Measurements from ENCODE around the gene PAAF1.
A peak's percentile ranks its signal among the peaks of the same experiment; 100 is the strongest.

The PAAF1 gene

DNA sequence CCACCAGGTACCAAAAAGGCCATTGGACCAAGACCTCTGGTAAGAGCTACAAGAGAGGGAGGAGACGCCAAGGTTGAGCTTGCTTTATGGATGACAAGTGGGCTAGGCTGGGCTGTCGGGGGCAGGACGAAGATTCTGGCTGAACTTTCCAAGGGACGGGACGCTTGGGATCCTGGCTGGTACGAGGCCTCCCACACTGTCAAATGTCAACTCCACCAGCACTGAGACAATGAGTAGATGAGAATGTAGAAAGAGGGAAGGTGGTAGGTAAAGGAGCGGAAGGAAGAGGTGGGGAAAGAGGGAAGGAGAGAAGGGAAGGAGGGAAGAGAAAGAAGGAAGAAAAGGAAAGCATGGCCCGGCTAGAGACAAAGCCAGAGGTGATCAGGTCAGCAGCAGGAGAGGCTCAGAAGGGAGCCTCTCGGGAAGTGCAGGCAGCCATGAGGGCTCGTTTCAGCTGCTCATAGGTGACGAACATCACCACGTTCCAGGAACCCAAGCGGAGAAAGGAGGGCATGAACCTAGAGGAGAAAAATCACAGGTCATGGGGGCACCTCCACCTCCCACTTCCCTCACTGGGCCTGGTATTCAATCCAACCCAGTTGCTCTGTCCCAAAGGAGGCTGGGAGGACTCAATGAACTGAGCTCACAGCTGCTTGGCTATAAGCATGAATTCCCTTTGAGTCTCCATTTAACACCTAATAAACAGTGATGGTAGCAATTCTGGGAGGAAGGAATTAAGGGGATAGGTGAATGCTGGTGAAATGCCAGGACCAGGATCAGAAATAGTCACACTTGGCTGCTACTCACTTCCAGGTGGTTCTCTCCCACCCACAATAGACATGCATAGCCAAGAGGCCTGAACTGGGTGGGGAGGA lies 98.0 kb downstream of the PAAF1 start:
- no peak for DNase-seq

- no peak for DNase-seq
Measured at GRCh38 chr11:73975479-73975757, 98.6 kb downstream of the PAAF1 start.

- no peak for DNase-seq
Measured at GRCh38 chr11:73976451-73977151, 99.8 kb downstream of the PAAF1 start.

- DNase-seq = no peak
Measured at GRCh38 chr11:73977856-73978519, 101.2 kb downstream of the PAAF1 start.

DNA sequence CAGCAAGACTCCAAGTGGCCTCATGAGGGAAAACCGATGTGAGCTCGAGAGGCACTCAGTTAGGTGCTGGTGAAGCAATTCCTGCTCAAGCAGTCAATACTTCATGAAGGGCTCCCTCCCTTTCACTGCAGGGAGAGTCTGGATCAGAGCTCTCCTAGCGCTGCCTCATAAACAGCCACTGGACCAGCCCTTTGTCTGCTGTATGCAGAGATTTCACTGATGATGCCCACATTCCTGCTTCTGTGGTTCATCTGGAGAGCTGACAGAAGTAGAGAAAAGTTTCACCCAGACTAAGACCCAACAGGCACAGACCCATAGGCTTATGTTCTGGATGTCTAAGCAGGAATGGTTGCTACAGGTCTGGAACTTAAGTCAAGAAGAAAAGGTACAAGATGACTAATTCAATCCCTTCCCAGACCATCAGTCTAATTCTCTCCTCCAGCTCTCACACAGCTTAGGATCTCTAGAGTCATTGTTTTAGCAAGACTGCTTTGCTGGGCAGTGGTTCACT lies 101.8 kb downstream of the PAAF1 start:
- DNase-seq = no peak

DNA sequence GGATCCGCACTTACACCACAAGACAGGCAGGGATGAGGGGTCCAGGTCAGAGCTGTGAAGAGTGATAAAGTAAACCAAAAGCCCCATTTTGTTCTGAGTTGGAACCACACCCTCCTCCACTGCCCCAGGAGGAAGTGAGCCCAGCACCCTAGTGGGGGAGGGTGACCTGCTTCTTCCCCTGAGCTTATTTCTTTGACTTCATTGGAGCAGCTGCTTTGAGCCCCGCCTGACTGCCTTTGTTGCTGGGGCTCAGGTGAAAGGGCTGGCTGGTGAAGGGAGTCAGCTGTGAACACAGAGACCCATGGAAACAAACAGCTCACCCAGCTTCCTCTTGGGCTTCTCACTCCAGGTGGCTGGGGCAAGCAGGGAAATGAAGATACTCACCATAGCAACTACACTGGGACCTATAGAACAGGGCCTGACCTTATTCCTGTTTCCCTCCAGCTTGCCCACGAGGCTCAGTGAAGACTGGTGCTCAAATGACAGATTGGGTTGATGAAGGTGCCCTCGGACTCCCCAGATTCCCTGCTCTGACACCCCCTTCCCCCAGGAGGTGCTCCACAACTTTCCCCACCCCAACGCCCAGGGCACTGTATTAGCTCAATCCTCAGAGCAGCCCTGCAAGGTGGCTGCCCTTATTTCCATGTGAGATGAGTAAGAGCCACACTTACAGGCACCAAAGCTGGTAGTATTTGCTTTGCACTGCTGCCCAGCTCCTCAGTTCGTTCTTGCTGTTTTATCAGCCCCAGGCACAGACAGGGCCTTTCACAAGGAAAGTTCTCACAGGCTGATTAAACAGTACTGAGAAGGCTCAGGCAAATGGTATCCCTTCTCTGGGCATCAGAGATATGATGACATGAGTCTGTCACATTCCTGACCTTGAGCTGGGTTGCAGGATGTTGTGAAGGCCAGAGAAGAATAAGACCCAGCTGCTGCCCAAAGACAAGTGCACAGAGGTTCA lies 103.5 kb downstream of the PAAF1 start:
- DNase-seq = peak; percentile 61

Measured in suppressor macrophage treated with lipopolysaccharide for 4 hours (primary cell).